HG03039 (cell line): ENCODE results near the gene AHSG.
"Not testable (repeated sequence)": the region's sequence is repeated elsewhere in the genome, so short reads cannot be mapped to it uniquely, and the experiment has no call there.

Experiments used
- ATAC-seq: cut with Tn5 transposase; IDR thresholded peaks from one replicate; pipeline ENCODE4 v1.9.1; 2021; ENCODE audit warnings: mild to moderate bottlenecking, moderate library complexity; ENCODE audit not compliant: unreplicated experiment

Gene AHSG

DNA sequence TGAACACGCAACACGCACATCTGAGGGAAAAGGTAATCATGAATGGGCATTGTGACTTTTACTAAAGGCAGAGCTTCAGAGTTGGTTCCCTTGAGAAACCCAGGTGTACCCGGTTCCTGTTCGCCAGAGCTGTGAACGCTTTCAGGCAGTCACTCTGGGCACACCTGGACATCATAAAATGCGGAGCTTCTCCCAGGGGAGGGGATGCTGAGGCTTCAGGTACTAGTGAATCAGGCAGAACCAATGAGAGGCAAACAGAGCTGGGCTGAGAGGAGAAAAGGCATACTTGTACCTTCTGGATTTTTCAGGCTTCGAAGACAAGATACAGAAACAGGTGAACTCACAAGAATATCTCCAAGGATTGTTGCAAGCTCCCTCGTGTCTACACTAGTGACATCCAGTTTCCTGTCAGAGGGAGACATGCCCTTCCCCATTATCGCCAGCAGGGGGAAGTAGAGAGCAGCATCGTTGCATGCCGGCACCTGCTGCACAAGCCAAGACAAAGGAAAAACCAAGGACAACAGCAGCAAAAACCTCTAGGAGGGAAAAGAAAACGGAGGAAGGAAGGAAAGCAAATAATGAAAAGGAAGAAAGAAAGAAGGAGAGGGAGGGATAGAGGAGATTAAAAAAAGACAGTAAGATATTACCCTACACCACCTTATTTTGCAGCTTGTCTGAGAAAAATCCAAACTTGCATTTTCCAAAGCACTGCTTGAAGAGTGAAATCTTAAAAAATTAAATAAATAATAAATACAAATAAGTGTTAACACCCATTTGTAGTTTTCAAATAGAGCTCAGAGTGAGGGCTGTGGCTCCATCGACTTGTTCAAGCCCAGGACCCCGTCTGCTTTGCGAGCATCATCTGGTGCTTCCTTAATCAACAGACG lies 2.0 kb downstream of the AHSG start:
- peak; percentile 49 for ATAC-seq

GRCh38 chr3:186616299-186616617 lies 3.4 kb downstream of the AHSG start:
- no peak for ATAC-seq

DNA sequence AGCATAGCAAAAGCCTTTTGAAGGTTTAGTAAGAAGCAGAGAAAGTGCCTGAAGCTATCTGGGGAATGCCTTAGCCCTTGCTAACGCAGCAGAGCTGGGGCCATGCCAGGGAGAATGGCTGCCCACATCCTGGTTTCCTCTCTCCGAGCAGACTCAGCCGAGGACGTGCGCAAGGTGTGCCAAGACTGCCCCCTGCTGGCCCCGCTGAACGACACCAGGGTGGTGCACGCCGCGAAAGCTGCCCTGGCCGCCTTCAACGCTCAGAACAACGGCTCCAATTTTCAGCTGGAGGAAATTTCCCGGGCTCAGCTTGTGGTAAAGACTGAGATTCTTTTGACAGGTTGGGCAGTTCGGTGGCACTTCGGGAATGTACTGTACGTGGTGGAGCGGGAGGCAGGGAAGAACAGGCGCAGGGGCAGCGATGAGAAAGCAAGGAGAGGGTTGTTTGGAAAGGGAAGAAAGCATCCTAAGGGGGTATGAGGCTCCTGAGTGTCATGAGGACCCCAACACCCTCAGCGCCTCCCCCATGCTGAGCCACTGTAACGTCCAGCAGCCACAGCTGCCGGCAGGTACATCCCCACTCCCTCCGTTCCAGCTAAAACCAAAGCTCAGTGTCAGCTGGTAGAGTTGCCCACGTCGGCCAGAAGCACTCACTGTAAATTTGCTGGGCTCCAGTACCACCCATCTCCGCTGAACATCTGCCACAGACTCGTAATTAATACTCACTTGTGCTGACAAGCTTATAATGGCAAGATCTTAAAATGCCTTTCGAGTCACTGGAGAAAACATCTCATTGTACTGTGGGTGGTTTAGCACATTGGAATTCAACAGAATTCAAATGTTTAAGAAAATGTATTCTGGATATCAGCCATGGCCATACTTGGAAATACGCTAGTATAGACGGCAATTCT lies 4.4 kb downstream of the AHSG start:
- peak; percentile 87 for ATAC-seq

DNA sequence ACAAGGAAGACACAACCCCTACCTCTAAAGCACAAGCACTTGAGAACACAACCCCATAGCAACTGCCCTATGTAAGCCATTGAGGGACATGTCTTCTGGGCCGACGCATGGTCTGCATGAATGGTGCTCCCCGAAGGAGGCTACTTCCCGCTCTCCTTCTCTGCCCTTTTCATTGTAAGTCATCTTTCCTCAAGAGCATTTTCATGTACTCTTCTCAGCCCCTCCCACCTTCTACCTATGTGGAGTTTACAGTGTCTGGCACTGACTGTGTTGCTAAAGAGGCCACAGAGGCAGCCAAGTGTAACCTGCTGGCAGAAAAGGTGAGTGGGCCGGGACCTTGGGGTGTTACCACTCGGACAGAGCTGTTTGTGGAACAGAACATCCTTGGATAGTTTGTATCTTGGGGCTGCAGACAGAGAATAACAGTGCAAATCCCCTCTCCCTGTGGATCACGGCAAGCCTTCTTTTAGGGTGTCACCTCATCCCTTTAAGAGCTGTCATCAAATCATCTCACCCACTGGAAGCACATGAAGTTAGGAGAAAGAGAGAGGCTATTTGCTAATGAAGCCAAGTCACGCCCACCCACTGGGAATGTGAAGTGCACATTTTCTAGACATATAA lies 5.6 kb downstream of the AHSG start:
- no peak for ATAC-seq

GRCh38 chr3:186619787-186620212 lies 6.9 kb downstream of the AHSG start:
- no peak for ATAC-seq

- no peak for ATAC-seq
Observed at GRCh38 chr3:186620213-186621092, 7.6 kb downstream of the AHSG start.

GRCh38 chr3:186621894-186622650 lies 9.2 kb downstream of the AHSG start:
- ATAC-seq, result no peak

- ATAC-seq, result no peak
Observed at GRCh38 chr3:186622651-186623310, 9.9 kb downstream of the AHSG start.

DNA sequence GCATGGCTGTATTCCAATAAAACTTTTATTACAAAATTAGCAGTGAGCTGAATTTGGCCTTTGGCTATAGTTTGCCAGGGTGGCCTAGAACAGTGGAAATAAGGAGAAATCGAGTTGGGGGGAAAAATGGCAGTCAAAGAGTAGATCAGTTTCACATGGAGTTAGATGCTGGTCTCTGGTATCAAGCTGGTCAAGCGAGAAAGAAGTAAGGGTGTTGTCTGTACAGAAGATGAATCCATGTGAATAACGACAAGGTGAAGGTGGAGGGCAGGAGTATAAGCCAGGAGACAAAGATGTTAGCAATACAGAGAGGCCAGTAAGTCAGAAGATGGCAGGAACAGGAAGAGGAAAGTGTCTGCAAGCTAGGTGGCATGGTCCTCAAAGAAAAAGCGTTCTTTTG lies 11.7 kb downstream of the AHSG start:
- ATAC-seq, result no peak

DNA sequence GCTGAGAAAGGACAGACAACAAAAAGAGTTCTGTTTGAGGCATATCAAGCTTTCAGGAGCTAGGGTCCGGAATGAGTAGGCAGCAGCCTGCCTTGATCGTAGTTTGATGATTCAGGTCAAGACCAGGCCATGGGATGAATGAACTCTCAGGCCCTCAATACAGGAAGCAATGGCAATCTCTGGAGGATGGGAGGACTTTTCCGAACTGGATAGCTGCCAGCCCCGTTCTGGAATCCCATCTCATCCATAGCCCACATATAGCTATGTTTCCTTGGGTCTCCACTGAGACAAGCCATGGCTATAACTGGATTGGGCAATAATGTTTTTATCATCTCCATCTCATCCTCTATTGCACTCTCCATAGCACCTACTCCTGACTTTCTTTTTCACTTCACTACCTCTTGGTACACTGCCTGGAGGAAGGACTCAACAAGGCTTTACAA lies 12.8 kb downstream of the AHSG start:
- ATAC-seq, result no peak

DNA sequence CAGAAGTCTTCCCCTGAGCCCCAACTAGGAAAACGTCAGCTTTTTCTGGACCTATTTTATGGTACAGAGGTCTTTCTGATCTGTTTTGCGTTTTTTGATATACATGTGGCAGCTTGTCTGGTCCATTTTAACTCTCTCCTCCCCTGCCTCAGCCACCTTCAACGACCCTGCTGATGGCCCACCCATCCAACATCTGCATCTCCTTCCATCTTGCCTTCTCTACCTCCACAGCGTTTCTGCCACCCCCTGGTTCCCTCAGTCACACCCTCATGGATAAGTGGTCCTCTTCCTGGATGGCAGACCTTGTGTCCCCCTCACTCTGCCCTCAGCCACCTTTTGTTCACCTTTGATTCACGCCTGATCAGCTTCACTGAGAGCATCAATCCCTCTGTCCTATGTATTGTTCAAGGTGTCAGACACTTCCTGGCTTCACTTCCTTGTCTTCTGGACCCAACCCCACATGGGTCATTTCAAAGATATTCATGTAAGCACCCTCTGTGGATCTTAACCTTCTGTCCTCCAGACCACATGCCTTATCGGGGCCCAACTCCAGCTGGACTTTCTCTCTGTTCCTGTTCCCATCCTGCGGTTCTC lies 13.5 kb downstream of the AHSG start:
- ATAC-seq, result no peak

DNA sequence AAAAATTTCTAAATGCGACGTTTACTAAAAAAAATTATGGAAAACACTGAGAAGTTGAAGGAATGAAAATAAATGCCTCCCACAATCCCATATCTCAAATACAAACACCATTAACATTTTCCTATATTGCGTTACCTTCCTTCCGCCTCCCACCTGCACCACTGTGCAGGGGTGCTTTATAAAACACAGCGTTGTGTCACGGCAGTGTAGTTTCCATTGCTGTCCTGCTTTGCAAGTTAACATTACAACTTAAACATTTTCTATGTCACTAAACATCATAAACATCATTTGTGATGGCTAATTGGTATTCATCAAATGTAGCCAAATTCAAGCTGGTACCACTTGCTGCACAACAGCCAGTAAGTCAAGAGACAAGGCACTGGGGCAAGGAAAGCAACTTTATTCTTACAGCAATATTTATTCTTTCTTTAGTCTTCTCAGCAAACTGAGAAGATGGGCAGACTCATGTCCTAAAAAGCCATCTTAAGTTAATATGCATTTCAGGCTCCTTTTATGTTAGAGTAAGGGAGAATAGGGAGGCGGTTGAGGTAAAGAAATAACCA lies 15.1 kb downstream of the AHSG start:
- no peak for ATAC-seq

DNA sequence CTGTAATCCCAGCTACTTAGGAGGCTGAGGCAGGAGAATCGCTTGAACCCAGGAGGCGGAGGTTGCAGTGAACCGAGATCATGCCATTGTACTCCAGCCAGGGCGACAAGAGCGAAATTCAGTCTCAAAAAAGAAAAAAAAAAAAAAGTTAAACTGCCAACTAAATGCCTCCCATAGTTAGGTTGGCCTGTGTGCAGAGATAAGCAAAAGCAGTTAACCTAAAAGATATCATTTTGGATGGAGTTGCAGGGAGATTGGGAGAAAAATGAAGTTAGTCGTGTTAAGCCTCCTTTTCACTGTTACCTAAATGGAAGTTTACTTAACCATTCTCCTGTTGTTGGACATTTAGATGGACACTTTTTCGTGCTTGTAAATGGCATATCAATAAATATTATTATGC lies 15.9 kb downstream of the AHSG start:
- ATAC-seq, result no peak

DNA sequence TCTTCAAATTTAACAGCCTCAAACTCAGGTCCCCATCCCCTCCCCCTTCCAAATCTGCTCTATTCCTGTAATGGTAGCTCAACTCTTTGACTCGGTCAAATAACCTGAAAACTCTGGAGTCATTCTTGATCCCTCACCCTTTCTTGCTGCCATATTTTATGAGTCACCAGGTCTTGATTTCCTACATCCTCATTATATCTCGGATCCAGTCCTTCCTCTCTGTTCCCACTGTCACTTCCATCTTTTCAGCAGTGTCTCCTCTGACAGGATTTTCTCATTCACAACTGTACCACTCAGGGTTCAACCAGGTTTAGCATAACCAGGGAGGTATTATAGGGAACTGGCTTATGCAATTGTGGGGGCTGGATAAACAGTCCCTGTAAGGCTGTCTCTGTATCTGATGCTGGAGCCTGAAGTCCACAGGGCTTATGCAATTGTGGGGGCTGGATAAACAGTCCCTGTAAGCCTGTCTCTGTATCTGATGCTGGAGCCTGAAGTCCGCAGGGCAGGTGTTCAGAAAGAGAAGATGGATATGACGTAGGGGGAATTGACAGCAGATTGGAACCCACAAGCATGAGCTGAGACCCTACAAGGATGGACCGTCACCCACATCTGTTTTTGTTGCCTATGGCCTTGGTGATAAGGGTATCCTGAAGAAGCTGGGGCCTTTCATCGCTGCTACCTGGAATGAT lies 18.2 kb downstream of the AHSG start:
- ATAC-seq, result no peak

DNA sequence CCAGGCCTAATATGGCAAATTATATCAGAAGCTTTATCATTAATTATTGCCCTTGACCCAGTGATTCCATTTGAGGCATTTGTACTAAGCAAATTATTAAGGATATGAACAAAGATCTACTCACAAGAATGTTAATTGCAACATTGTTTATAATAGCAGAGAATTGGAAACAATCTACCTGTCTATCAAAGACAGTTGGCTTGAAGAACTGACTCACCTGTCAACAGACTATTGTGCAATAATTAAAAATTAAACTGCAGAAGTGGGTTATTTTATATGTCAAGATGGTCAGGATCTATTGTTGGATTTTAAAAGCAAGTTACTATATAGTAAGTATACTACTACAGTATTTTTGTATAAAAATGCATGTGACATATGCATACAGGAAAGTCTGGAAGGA lies 20.6 kb downstream of the AHSG start:
- no peak for ATAC-seq

- not testable (repeated sequence) for ATAC-seq
Observed at GRCh38 chr3:186634207-186634606, 21.3 kb downstream of the AHSG start.

DNA sequence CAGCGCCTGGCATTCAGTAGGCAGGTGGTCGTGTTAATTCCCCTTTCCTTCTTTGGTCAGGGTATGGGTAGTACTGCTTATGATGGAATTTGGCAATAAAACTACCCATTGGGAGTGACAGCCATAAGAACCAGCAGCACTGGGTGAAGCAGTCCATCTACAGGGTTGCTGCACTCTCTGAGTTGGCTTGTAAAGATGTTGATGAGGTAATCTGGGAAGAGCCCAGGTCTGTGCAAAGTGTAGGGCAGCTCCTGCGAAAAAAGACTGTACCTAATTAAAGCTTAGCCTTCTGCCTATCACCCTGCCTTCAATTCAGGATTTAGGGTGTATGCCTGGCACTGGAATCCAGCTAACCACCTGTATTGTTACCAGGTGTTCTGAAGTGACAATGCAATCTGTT lies 22.7 kb downstream of the AHSG start:
- ATAC-seq, result no peak

GRCh38 chr3:186636536-186636935 lies 23.7 kb downstream of the AHSG start:
- ATAC-seq, result no peak
